Renal pelvis (tissue), 4 donors: Measurements from ENCODE around the gene LSR. TPM values are rescaled to one million over a fixed set of nuclear protein-coding genes. Genes with fewer than 3 reads are reported as not detected.

Source experiments
- DNase-seq: peaks from one replicate; pipeline ENCODE4 v3.0.0-alpha.2; 2013
- polyA plus RNA-seq, 3 donors: library from polyadenylated mRNA; unstranded; fragments of 120-200 nt; gene quantifications; one replicate each; pipeline ENCODE4 v1.2.1, GENCODE V29; 2013; ENCODE audit not compliant: insufficient read length in 3 of 3

LSR gene
- polyA plus RNA-seq, 3 donors = 65.3 to 68.6 (median 67.9) TPM

GRCh38 chr19:35296644-35297514 lies 48.1 kb downstream of the LSR start:
- DNase-seq = no peak

GRCh38 chr19:35297515-35297848 lies 48.7 kb downstream of the LSR start:
- no peak for DNase-seq

- DNase-seq = no peak
Measured at GRCh38 chr19:35297922-35298321, 49.1 kb downstream of the LSR start.

GRCh38 chr19:35298561-35298972 lies 49.8 kb downstream of the LSR start:
- DNase-seq = no peak

- DNase-seq = no peak
Measured at GRCh38 chr19:35299523-35300338, 50.9 kb downstream of the LSR start.

- DNase-seq = no peak
Measured at GRCh38 chr19:35300339-35300649, 51.5 kb downstream of the LSR start.

- DNase-seq = no peak
Measured at GRCh38 chr19:35301961-35302360, 53.2 kb downstream of the LSR start.

- DNase-seq = no peak
Measured at GRCh38 chr19:35302446-35302845, 53.6 kb downstream of the LSR start.

GRCh38 chr19:35303357-35303915 lies 54.6 kb downstream of the LSR start:
- no peak for DNase-seq

GRCh38 chr19:35304036-35304435 lies 55.2 kb downstream of the LSR start:
- no peak for DNase-seq

- no peak for DNase-seq
Measured at GRCh38 chr19:35305181-35305580, 56.4 kb downstream of the LSR start.

- DNase-seq = no peak
Measured at GRCh38 chr19:35306473-35307246, 57.9 kb downstream of the LSR start.

- no peak for DNase-seq
Measured at GRCh38 chr19:35307931-35308330, 59.1 kb downstream of the LSR start.

GRCh38 chr19:35308910-35309309 lies 60.1 kb downstream of the LSR start:
- DNase-seq = no peak

GRCh38 chr19:35309481-35310279 lies 60.9 kb downstream of the LSR start:
- DNase-seq = peak; percentile 87

- DNase-seq = no peak
Measured at GRCh38 chr19:35310331-35310730, 61.5 kb downstream of the LSR start.

- no peak for DNase-seq
Measured at GRCh38 chr19:35310811-35311465, 62.1 kb downstream of the LSR start.

GRCh38 chr19:35311901-35312665 lies 63.3 kb downstream of the LSR start:
- DNase-seq = no peak

- no peak for DNase-seq
Measured at GRCh38 chr19:35313587-35313986, 64.8 kb downstream of the LSR start.

- no peak for DNase-seq
Measured at GRCh38 chr19:35314031-35314430, 65.2 kb downstream of the LSR start.
